Activated naive CD8-positive, alpha-beta T cell treated with anti-CD3 and anti-CD28 coated beads for 36 hours (primary cell): ENCODE results near the gene PDE11A. TPM values are rescaled to one million over a fixed set of nuclear protein-coding genes. Genes with fewer than 3 reads are reported as not detected.
A peak's percentile ranks its signal among the peaks of the same experiment; 100 is the strongest.

Experiments
- DNase-seq: peaks from one replicate; pipeline ENCODE4 v3.0.0; 2021
- H3K27ac Mint-ChIP-seq: one replicate; pipeline ENCODE4 v1.8.0; 2022; ENCODE audit warnings: mild to moderate bottlenecking, moderate library complexity, mixed read lengths
- H3K27me3 Mint-ChIP-seq: one replicate; pipeline ENCODE4 v1.8.0; 2022; ENCODE audit warnings: mild to moderate bottlenecking, mixed read lengths
- H3K36me3 Mint-ChIP-seq: one replicate; pipeline ENCODE4 v1.8.0; 2021; ENCODE audit warnings: mild to moderate bottlenecking, mixed read lengths
- H3K4me1 Mint-ChIP-seq: one replicate; pipeline ENCODE4 v1.8.0; 2021; ENCODE audit warnings: mixed read lengths
- H3K4me3 Mint-ChIP-seq: one replicate; pipeline ENCODE4 v1.8.0; 2022; ENCODE audit warnings: mild to moderate bottlenecking, moderate library complexity, mixed read lengths
- H3K9me3 Mint-ChIP-seq: one replicate; pipeline ENCODE4 v1.8.0; 2022; ENCODE audit warnings: mixed read lengths
- total RNA-seq, 2 experiments: library from RNA; stranded (reverse); gene quantifications; one replicate each; pipeline ENCODE4 v1.2.3, GENCODE V29; 2021

The PDE11A gene
- total RNA-seq, 2 experiments from 2014 or later, result 0.10 TPM; not detected in 1

DNA sequence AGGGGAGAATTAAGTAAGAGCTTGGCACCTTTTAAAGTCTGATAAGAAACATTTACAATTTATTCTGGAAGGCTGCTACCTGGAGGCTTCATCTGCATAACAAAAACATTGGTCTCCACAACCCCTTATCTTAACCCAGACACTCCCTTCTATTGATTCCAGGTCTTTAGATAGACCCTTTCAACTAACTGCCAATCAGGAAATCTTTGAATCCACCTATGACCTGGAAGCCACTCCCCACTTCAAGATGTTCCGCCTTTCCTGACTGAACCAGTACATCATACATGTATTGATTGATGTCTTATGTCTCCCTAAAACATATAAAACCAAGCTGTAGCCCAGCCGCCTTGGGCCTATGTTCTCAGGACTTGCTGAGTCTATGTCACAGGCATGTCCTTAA is 390.6 kb downstream of the PDE11A start:
- H3K27ac Mint-ChIP-seq, result no peak overlapping the region
- no peak for DNase-seq
- no peak overlapping the region for H3K4me3 Mint-ChIP-seq
- no peaks in the 10 kb centered on the region for H3K36me3 Mint-ChIP-seq
- H3K9me3 Mint-ChIP-seq, result no peaks in the 10 kb centered on the region
- H3K27me3 Mint-ChIP-seq, result peaks cover 4% of the 10 kb centered on the region
- no peaks in the 10 kb centered on the region for H3K4me1 Mint-ChIP-seq

DNA sequence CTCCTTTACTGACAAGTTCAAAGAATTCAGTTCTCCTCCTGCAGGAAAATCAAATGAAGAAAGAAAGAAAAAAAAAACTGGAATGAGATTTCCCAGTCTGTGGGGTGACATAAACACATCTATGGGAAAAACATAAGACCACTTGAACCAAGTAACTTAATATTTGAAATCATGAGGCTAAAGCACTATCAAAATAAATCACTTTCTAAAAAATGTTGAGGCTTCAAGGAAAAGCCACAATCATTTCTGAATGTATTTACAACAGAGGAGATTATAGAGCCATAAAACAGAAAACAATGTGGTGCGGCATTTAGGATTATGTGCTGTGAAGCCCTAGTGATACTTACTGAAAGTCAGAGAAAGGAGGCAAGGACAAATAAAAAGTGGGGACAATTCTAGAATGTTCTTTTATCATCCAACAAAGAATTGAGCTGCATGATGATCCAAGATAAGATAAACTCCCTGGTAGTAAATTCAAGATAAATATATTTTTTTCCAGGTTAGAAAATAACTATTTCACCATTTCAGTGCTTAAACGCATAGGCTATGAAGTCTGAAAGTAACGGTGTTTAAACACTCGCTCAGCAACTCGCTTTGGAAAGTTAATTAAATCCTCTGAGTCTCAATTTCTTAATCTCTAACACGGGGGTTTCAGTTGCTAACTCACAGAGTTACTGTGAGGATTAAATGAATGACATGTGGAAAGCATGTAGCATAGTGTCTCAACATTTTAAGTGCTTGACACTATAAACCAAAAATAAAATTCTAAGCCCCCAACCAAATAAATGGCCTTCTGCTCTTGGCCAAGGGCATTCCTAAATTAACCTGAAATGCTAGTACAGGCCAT is 391.5 kb downstream of the PDE11A start:
- H3K27ac Mint-ChIP-seq, result no peak overlapping the region

DNA sequence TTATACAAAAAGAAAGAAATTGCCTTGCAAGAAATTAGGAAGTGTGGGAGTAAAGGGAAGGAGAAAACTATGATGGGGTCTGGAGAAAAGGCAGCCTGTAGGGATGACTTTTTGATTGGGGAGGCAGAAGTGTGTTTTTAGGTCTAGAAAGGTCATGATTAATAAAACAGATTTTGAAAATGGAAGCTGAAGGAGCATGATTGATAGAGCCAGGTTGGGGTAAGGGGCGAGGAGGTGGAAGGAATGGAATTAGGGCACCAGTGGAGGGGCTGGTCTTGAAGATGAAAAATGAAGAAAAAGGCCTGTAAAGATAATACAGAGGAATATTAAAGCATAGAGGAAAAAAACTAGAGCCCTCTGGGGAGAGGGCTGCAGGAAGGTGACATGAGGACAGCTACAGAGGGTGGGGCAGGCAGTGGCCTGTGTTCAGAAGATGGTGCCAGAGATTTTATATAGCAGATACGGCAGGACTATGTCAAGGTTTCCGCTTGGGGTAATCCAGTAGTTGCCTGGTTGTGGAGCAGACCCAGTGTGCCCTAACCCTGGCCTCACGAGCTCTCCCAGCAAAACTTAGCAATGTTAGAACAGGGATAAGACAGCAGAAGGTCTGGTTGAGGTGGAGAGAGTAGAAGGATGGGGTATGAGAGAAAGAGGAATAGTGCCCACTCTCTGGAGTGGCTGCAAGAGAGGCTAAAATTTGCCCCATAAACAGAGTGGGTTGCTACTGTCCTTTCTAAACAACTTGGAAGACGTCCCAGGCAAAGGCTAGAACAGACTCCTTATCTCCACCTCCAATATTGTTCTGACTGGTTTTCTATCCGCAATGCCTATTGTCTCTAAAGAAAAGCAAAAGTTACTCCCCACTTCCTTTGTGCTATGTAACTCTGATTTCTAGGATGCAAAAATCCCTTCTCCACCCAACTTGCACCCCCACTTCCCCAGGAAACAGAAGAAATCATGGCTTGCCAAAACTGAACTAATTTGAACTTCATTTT is 392.7 kb downstream of the PDE11A start:
- DNase-seq, result no peak
- H3K27ac Mint-ChIP-seq, result no peak overlapping the region
- no peak overlapping the region for H3K4me3 Mint-ChIP-seq
- peaks cover 8% of the 10 kb centered on the region for H3K27me3 Mint-ChIP-seq
- no peaks in the 10 kb centered on the region for H3K9me3 Mint-ChIP-seq
- no peaks in the 10 kb centered on the region for H3K4me1 Mint-ChIP-seq
- H3K36me3 Mint-ChIP-seq, result no peaks in the 10 kb centered on the region

More for the DNA sequence above, 391.5 kb downstream of the PDE11A start:
- DNase-seq, result no peak
- H3K4me3 Mint-ChIP-seq, result no peak overlapping the region
- H3K36me3 Mint-ChIP-seq, result no peaks in the 10 kb centered on the region
- no peaks in the 10 kb centered on the region for H3K9me3 Mint-ChIP-seq
- H3K4me1 Mint-ChIP-seq, result no peaks in the 10 kb centered on the region
- H3K27me3 Mint-ChIP-seq, result peaks cover 4% of the 10 kb centered on the region

DNA sequence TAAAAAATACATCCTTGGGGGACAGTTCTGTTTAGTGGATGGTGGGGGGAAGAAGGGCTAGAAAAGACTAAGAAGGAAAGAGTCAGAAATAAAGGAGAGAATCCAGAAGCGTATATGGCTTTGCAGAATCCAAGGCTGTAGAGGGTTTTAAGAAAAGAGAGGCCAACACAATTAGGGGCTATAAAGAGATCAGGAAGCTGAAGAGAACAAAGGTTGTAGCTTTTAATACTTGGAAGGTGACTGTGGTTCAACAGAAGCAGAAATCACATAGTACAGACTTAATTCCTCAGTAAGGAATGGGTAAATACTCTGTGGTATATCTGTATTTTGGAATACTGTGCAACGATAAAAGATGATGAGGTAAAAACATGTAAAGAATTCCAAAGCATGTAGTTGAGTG is 393.6 kb downstream of the PDE11A start:
- H3K4me1 Mint-ChIP-seq, result no peaks in the 10 kb centered on the region
- H3K4me3 Mint-ChIP-seq, result no peak overlapping the region
- peaks cover 8% of the 10 kb centered on the region for H3K27me3 Mint-ChIP-seq
- DNase-seq, result no peak
- H3K9me3 Mint-ChIP-seq, result no peaks in the 10 kb centered on the region
- no peaks in the 10 kb centered on the region for H3K36me3 Mint-ChIP-seq
- H3K27ac Mint-ChIP-seq, result no peak overlapping the region

DNA sequence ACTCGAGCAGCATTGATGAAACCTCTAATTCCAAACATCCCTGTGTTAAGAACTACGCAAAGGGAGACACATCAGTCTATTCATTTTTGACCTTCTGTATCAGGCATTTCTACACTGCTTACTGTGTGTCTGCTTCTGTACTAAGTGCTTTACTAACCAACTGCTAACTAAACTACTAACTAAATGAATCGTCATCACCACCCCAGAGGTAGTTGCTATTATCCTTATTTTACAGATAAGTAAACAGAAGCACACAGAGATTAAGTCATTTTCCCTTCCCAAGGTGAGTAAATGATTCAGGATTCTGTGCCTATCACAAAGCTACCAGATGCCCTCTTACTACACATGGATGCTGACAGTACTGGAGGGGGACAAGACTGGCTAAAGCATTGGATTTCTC is 395.9 kb downstream of the PDE11A start:
- Mint-ChIP-seq H3K36me3 (no peaks in the 10 kb centered on the region), H3K27me3 (peaks cover 8% of the 10 kb centered on the region), H3K4me1 (no peaks in the 10 kb centered on the region), H3K27ac (no peak overlapping the region), H3K9me3 (no peaks in the 10 kb centered on the region), H3K4me3 (no peak overlapping the region)
- DNase-seq, result no peak

DNA sequence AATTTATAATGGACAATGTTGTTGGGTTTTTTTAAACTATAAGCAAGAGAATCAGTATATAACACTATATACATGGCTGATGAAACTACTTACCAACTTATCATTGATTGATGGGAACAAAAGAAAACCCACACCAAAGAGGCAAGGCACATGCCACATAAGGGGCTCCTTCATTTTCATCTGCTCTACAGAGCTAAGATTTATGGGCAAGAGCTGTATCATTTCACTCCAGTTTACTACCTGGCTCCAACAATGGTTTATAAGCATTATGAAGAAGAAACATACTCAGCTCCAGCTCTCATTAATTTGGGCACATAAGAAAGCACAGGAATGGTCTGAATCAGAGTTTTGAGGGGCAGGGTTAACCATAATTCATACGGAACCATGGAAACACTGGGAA is 396.8 kb downstream of the PDE11A start:
- Mint-ChIP-seq H3K27ac (no peak overlapping the region), H3K4me3 (no peak overlapping the region), H3K27me3 (peaks cover 14% of the 10 kb centered on the region), H3K4me1 (peaks cover 5% of the 10 kb centered on the region), H3K9me3 (no peaks in the 10 kb centered on the region), H3K36me3 (no peaks in the 10 kb centered on the region)
- DNase-seq, result no peak

DNA sequence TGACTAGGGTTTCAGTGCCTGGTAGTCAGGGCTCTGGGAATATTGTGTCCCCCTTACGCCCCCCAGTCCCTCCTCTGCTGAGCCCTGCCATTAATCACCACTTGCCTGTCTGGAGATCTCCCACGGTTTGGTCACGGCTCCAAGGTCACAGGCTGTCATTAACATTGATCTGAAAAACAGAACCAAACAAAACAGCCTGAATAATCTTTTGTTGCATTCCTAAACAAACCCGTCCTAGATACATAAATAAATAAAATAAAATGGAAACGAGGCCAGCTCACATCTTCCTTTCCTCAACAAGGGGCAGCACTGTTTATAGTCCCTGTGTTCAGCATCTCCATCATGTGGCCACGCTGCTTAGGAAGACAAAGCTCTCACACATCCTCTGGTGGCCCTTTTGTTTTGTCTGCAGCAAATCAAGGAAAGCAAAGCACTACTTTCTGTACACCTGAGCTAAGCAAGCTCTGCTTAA is 397.2 kb downstream of the PDE11A start:
- H3K4me3 Mint-ChIP-seq, result no peak overlapping the region
- H3K9me3 Mint-ChIP-seq, result no peaks in the 10 kb centered on the region
- H3K27me3 Mint-ChIP-seq, result peaks cover 16% of the 10 kb centered on the region
- H3K36me3 Mint-ChIP-seq, result no peaks in the 10 kb centered on the region
- H3K27ac Mint-ChIP-seq, result no peak overlapping the region
- DNase-seq, result no peak
- peaks cover 8% of the 10 kb centered on the region for H3K4me1 Mint-ChIP-seq

DNA sequence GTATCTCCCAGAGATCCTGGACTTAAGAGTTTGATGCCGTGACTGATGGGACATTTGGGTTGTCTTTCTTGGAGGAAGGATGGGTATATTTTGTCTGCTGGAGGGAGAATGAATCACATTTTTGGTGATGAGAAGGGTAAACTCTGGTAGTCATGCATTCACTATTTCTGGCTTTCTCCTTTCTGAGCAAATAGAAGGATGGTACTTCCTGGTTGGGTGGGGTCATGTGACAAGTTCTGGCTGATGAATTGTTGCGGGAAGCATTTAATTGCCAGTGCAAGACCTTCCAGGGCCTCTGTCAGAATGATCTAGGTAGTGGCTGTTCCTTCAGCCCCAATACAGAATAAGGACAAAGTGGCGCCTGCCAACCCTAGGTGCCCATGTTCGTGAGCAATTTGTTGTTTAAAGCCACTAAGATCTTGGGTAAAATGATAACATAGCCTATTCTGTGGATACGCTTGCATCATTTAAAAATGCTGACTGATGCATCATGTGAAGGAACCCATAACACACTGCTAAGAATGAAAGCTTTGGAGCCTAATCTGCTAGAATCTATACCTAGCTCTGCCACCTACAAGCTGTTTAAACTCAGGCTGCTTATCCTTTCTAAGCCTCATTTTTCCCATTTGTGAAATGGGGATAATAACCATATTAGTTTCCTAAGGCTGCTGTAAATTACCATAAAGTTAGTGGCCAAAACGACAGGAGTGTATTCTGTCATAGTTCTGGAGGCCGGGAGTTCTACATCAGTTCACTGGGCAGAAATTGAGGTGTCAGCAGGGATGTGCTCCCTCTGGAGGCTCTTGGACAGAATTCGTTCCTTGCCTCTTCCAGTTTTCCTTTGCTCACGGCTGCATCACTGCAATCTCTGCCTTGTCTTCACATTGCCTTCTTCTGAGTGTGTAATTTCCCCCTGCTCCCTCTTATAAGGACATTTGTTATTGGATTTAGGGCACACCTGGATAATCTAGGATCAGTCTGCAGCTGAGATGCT is 398.7 kb downstream of the PDE11A start:
- H3K27me3 Mint-ChIP-seq, result peaks cover 16% of the 10 kb centered on the region
- H3K4me1 Mint-ChIP-seq, result peaks cover 9% of the 10 kb centered on the region
- no peaks in the 10 kb centered on the region for H3K36me3 Mint-ChIP-seq
- DNase-seq, result no peak
- H3K4me3 Mint-ChIP-seq, result no peak overlapping the region
- H3K27ac Mint-ChIP-seq, result no peak overlapping the region
- no peaks in the 10 kb centered on the region for H3K9me3 Mint-ChIP-seq

DNA sequence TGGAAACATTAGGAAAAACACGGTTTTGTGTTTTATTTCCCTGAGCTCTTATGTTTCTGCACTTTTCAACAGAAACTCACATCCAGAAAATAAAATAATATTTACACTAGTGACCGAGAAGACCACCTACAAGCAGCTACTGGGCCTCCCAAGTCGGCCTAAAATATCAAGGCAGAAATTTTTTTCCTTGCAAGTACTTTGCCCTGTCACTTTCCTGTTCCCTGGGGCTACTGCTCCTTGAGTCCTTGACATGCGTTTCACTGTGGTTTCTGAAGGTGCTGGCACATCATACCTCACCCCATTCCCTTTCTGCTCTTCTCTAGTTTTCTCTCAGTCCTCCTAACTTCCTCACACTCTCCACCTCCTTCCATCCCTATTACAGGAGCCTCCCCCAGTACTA is 400.9 kb downstream of the PDE11A start:
- Mint-ChIP-seq H3K4me1 (peaks cover 9% of the 10 kb centered on the region), H3K36me3 (no peaks in the 10 kb centered on the region), H3K4me3 (no peak overlapping the region), H3K27ac (no peak overlapping the region), H3K9me3 (no peaks in the 10 kb centered on the region), H3K27me3 (peaks cover 11% of the 10 kb centered on the region)
- no peak for DNase-seq

DNA sequence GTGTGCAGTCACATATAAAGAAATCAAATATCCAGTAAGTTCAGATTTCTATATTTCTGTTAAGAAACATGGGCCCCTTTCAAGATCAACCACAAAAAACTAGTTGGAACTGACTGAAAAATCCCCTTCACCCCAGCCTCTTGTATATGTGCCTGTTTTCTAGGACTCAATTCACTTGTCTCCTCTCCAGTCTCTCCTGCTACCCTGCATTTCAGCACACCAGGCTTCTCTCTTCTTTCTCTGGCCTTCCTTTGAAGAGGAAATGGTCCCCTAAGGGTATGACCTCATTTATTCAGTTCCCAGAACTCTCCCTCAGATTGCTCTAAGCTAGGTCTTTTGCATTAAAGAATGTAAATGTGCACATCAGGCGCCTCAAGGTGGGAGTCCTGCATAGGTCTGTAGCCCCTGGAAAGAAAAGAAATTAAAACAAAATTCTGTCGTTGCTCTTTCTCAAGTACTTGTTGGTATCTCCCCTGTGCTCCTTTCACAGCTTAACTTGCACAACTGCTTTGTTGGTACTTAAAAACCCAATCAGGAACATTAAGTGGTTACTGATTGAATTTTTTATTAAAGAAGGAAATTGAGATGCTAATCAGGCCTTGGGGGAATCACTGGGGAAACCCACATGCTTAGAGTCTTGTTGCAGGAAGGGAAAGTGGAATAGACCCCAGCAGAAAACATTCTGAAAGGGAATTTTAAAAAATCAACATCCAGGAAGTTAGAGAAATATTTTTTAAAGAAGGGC is 401.6 kb downstream of the PDE11A start:
- Mint-ChIP-seq H3K4me1 (peaks cover 16% of the 10 kb centered on the region), H3K9me3 (no peaks in the 10 kb centered on the region), H3K27ac (peak overlapping the region; percentile 19), H3K4me3 (no peak overlapping the region), H3K27me3 (peaks cover 11% of the 10 kb centered on the region), H3K36me3 (no peaks in the 10 kb centered on the region)
- peak; percentile 1 for DNase-seq

DNA sequence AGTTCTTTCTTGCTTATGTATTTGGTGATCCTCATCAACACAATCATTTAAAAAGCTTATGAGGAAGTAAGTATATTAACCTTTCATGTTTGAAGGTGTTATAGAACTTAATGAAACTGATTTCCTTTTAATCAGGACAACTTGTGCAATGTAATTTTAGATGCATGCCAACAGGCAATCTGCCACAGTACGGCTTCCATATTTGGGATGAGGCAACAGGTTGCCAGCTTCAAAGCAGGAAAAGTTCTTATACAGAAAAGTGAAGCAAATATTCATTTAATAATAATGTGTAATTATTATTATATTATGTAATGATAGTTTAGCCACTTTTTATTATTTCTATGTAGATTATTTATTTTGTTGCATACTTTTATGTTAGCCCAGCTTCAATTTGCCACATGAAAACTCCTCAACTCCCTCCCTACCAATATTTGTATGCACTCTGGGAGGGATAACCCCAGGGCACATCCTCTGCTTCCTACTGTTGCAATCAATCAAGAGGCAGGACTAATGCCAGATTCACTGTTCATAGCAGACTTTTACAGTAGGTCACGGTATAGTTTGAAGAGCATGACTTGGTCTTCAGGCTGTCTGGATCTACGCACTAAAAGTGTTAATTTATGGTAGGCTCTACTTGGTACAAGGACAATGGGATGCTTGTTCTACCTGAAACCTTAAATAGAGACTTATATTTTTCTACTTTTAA is 402.8 kb downstream of the PDE11A start:
- Mint-ChIP-seq H3K9me3 (no peaks in the 10 kb centered on the region), H3K27me3 (peaks cover 8% of the 10 kb centered on the region), H3K4me3 (no peak overlapping the region), H3K4me1 (peaks cover 17% of the 10 kb centered on the region), H3K27ac (no peak overlapping the region), H3K36me3 (no peaks in the 10 kb centered on the region)
- no peak for DNase-seq

DNA sequence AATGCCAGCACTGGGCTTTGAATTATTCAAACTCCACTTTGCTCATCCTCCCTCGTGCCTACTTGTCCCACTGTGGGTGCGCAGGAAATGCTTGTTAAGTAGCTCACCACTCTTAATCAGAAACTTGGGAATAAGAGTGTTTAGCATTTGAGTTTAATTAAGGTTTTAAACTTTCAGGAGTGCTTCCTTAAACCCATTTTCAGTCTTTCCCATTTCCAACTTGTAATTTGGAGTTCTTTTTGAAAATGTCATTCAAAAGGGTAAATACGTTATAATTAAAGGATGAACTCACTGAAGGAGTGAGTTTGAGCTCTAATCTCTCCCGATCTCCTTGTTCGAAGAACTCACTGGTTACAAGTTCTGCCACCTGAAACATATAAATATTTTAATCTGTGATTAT is 403.4 kb downstream of the PDE11A start:
- Mint-ChIP-seq H3K27me3 (peaks cover 8% of the 10 kb centered on the region), H3K9me3 (no peaks in the 10 kb centered on the region), H3K36me3 (no peaks in the 10 kb centered on the region), H3K27ac (no peak overlapping the region), H3K4me3 (no peak overlapping the region), H3K4me1 (peaks cover 17% of the 10 kb centered on the region)
- DNase-seq, result no peak

DNA sequence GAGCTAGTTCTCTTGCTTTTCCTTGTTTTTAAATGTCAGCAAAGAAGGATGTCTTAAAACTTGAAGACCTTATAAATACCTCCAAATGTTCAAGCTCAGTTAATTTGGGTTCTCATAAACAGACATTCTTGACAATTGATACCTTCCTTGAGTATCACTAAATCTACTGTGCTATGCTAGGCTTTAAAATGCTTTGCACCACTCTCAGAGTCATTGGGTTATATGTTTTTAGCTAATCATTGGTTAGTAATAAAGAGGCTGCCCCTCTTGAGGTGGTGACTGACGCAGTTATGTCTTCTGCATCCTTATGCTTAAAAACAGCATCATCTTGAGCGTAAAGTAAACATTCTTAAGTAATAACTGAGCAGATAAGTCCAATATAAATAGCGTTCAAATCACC is 404.0 kb downstream of the PDE11A start:
- Mint-ChIP-seq H3K36me3 (no peaks in the 10 kb centered on the region), H3K9me3 (no peaks in the 10 kb centered on the region), H3K27ac (no peak overlapping the region), H3K4me1 (peaks cover 17% of the 10 kb centered on the region), H3K4me3 (no peak overlapping the region), H3K27me3 (peaks cover 8% of the 10 kb centered on the region)
- DNase-seq, result no peak
